ENCODE data around the gene YPEL2.
"Not testable (repeated sequence)": the region's sequence is repeated elsewhere in the genome, so short reads cannot be mapped to it uniquely, and the experiment has no call there.

The YPEL2 gene

GRCh38 chr17:59406808-59407381, 75.4 kb downstream of the YPEL2 start:
- DNase-seq (ENCODE audit: low spot score), result no peak

GRCh38 chr17:59409336-59410048, 78.0 kb downstream of the YPEL2 start:
- no peak for DNase-seq (ENCODE audit: low spot score)

- DNase-seq (ENCODE audit: low spot score), result no peak
These were observed 78.6 kb downstream of the YPEL2 start for GRCh38 chr17:59410049-59410437.

GRCh38 chr17:59412431-59412830, 81.0 kb downstream of the YPEL2 start:
- not testable (repeated sequence) for DNase-seq (ENCODE audit: low spot score)

GRCh38 chr17:59413014-59413766, 81.7 kb downstream of the YPEL2 start:
- DNase-seq (ENCODE audit: low spot score), result no peak

- no peak for DNase-seq (ENCODE audit: low spot score)
These were observed 83.9 kb downstream of the YPEL2 start for GRCh38 chr17:59415397-59415796.

GRCh38 chr17:59416184-59416583, 84.7 kb downstream of the YPEL2 start:
- DNase-seq (ENCODE audit: low spot score), result no peak

- DNase-seq (ENCODE audit: low spot score), result no peak
These were observed 86.0 kb downstream of the YPEL2 start for GRCh38 chr17:59417452-59417851.

GRCh38 chr17:59418732-59419166, 87.3 kb downstream of the YPEL2 start:
- DNase-seq (ENCODE audit: low spot score), result no peak

GRCh38 chr17:59420901-59421300, 89.4 kb downstream of the YPEL2 start:
- no peak for DNase-seq (ENCODE audit: low spot score)

- DNase-seq (ENCODE audit: low spot score), result no peak
These were observed 90.3 kb downstream of the YPEL2 start for GRCh38 chr17:59421722-59422121.

GRCh38 chr17:59423137-59423724, 91.8 kb downstream of the YPEL2 start:
- no peak for DNase-seq (ENCODE audit: low spot score)

- no peak for DNase-seq (ENCODE audit: low spot score)
These were observed 92.4 kb downstream of the YPEL2 start for GRCh38 chr17:59423903-59424302.

GRCh38 chr17:59424331-59424730, 92.9 kb downstream of the YPEL2 start:
- DNase-seq (ENCODE audit: low spot score), result no peak

- DNase-seq (ENCODE audit: low spot score), result peak; percentile 69
These were observed 93.9 kb downstream of the YPEL2 start for GRCh38 chr17:59425085-59425931.

- no peak for DNase-seq (ENCODE audit: low spot score)
These were observed 94.6 kb downstream of the YPEL2 start for GRCh38 chr17:59426031-59426430.

- DNase-seq (ENCODE audit: low spot score), result no peak
These were observed 96.0 kb downstream of the YPEL2 start for GRCh38 chr17:59427425-59427921.

- no peak for DNase-seq (ENCODE audit: low spot score)
These were observed 96.5 kb downstream of the YPEL2 start for GRCh38 chr17:59427996-59428395.

GRCh38 chr17:59428916-59429485, 97.5 kb downstream of the YPEL2 start:
- DNase-seq (ENCODE audit: low spot score), result no peak

GRCh38 chr17:59431601-59432000, 100.1 kb downstream of the YPEL2 start:
- no peak for DNase-seq (ENCODE audit: low spot score)

GRCh38 chr17:59432657-59433056, 101.2 kb downstream of the YPEL2 start:
- DNase-seq (ENCODE audit: low spot score), result no peak
